Stimulated activated CD8-positive, alpha-beta memory T cell treated with anti-CD3 and anti-CD28 coated beads, Interleukin-7, amount 100 ng/mL, for 24 hours (primary cell): ENCODE measurements around the gene ABLIM2.
A peak's percentile ranks its signal among the peaks of the same experiment; 100 is the strongest.

Source experiments
- DNase-seq: peaks from one replicate; pipeline ENCODE4 v3.0.0-alpha.2; 2020; ENCODE audit warnings: low read depth

Gene ABLIM2

DNA sequence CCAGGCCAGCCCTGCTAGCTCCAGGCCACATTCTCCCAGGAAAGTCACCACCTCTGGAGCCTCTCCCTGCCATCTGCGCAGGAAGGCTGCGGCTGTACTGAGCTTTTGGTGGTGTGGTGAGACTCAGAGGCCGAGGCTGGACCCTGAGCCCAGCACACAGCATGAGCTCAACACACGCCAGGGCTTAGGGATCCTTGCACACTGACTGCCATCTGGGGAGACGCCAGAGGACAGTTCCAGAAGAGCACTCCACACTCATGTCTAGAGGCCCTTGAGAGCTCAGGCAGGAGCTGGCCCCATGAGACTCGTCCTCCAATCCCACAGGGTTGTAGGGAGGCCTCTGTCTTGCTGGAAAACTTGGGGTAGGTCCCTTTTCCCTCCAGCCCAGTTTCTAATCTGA, 40.6 kb downstream of the ABLIM2 start:
- no peak for DNase-seq

DNA sequence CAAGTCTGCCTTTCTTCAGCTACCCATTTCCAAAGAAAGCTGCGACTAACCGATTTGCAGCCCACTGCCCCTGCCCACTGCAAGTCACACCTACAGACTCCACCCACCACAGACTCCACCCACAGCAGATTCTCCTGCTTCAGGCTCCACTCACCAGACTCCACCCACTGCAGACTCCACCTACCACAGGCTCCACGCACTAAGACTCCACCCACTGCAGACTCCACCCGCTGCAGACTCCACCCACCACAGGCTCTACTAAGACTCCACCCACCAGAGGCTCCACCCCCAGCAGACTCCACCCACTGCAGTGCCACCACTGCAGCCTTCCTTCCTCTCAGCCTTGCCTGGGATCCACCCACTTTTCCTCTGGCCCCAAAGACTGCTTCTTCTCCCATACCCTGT, 41.3 kb downstream of the ABLIM2 start:
- DNase-seq = peak; percentile 4

- no peak for DNase-seq
Measured at GRCh38 chr4:8115916-8116315, 42.7 kb downstream of the ABLIM2 start.

- DNase-seq = no peak
Measured at GRCh38 chr4:8115203-8115520, 43.5 kb downstream of the ABLIM2 start.

DNA sequence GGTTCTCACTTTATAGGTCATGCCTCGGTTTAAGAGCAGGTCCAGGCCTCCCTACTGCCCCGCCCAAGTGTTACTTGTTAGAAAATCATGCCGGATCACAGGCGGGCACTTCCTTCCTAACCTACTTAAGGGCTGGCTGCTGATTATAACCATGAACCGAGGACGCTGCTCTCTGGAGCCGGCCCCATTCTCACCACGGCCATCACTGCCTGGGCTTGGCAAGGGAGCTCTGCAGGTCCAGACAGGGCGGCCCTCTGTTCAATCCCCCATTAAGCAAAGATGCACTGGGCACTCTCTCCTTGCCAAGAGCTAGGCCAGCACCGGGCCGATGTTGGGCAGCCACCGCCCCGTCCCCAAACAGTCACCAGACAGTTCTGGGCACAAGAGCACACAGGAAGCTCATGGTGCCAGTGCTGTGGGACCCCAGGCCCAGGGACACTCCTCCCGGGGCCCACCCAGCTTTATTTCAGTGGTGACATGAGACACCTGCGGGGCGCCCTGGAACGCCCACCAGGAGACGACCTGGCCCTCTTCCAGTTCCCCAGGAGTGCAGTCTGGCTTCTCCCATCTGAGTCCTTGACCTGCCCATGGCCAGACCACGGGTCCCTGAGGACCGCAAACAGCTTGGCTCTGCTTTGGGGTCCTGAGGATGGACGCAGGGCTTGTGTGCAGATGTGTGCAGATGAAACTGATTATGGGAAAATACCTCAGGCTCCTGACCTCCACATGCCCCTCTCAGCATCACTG, 44.0 kb downstream of the ABLIM2 start:
- DNase-seq = no peak

- DNase-seq = no peak
Measured at GRCh38 chr4:8113611-8114377, 44.8 kb downstream of the ABLIM2 start.

DNA sequence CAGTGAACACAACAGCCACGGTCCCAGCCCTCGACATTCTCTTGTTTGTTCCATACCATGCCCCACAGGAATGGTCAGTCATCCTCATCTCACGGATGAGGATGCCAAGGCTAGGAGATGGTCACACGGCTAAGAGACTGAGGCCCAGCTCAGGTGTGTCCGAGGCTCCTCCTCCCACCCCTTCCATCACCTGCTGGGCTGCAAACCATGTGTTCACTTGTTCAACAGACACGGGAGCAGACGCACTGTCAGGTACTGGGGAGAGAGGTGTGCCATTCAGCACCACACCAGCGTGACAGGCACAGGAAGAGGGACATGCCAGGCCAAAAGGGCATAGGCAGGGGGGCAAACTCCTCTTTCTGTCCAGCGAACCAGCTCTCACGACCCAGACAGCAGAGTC, 45.9 kb downstream of the ABLIM2 start:
- no peak for DNase-seq

DNA sequence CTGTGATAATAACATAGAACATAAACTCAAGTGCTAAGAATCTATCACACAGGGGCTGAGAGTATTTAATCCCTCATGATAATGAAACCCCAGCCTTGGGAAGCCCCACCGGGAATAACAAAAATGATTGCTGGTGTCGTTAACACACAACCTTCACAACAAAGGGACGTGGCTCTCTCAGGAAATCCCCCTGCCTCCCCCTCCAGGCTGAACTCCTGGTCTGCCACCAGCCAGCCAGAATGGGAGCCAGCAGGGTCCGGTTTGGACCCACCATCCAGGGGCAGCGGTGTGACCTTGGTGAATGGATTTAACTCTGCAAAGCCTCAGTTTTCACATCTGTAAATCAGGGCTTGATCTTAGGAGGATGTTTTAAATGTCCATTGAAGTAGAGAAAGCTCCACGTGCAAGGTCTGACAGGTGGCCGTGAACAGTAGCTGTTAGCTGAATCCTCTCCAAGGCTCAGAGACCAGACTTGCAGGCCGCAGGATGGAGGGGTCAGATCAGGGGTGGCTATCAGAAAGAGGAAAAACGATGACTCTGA, 46.5 kb downstream of the ABLIM2 start:
- no peak for DNase-seq

DNA sequence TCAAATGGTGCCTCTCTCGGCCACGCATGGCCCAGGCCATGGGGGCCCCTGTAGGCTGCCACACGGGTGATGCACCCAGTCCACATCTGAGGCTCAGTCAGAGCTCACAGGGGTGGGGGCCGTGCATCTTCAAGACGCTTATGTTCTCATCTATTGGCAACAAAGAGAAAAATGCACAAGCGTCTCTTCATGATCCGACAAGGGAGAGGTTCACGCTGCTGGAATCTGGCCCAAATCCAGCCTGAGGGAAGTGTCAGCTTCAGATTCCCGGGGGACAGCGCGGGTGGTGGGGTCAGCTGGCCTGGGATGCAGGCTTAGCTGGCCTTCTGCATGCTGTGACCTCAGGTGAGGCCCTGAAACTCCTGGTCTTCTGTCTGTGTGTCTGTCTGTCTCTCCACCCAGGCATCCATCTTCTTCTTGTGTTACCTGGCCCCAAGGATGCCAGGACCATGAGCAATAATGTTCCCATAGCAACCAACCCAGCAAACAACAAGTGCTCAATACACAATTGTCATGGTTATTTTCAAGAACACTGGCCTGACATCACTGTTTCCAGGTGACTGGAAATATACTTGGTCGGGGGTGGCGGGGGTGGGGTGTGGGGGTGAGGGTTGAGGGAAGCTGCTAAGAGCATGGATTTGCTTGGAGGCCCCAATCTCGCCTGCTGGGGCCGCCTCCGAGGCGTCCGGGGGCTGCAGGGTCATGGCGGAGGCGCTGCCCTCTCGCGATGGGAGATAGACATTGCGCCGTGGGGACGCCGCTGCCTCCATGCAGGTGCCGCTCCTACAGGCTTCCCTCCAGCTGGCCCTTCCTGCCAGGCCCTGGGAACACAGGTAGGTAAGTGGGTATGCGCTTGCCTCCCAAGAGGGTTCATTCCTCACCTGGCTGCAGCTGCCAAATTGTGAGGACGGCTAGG, 48.3 kb downstream of the ABLIM2 start:
- no peak for DNase-seq

GRCh38 chr4:8109406-8110065, 49.1 kb downstream of the ABLIM2 start:
- DNase-seq = no peak

DNA sequence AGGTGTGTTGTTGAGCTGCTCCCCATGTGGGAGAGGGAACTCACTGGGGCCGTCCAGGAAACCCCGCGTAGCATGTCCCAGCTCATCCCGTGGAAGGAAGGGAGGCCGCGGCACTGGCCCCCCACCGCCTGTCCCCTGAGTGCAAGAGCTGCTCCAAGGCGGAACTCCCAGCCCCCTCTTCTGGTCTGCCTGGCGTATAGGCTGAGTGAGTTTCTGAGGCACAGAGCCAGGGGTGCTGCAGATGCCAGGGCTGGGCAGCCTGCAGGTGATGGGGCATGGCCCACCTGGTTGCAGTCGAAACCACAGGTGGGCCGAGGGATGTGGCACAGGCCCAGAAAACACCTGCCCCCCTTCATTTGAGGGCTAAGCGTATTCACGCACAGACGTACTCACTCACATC, 49.6 kb downstream of the ABLIM2 start:
- DNase-seq = no peak

DNA sequence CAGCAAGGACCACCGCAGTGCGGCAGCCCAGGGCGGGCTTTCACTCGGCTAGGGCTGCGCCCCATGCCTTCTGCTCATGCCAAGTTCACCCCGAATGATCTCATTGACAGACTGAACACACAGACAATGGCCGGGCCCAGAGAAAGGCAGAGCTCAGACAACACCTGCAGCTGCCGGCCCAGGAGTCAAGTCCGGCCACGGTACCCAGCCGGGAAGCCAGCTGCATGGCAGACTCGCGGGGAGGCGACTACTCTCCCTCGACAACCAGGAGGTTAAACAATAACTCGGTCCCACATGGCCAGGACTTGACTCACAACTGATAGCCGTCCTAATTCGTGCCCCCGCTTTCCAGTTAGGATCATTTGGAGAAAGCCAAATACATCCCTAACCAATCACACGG, 50.4 kb downstream of the ABLIM2 start:
- DNase-seq = no peak

DNA sequence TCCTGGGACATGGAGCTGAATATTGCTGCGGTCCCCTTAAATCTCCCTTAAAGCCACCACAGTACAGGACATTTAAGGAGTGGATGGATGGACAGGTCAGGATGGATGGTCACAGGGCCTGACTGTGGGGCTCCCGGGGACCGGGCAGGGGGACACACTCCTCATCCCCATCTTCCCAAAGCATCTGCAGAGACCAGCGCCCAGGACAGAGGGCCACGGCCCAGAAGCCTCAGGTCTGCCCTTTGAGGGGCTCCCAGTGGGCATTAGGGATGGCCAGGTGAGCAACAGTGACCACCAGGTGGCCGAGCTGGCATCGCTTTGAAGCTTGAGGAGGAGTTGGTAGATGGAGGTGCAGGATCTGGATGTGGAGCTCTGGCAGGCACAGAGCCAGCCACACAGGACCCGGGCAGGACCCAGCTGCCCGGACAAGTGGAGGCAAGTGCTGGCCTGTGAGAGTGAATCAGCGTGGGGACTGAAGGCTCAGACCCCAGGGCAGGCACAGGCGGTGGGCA, 51.4 kb downstream of the ABLIM2 start:
- no peak for DNase-seq

GRCh38 chr4:8106451-8107025, 52.1 kb downstream of the ABLIM2 start:
- no peak for DNase-seq

GRCh38 chr4:8105306-8106100, 53.1 kb downstream of the ABLIM2 start:
- DNase-seq = no peak

DNA sequence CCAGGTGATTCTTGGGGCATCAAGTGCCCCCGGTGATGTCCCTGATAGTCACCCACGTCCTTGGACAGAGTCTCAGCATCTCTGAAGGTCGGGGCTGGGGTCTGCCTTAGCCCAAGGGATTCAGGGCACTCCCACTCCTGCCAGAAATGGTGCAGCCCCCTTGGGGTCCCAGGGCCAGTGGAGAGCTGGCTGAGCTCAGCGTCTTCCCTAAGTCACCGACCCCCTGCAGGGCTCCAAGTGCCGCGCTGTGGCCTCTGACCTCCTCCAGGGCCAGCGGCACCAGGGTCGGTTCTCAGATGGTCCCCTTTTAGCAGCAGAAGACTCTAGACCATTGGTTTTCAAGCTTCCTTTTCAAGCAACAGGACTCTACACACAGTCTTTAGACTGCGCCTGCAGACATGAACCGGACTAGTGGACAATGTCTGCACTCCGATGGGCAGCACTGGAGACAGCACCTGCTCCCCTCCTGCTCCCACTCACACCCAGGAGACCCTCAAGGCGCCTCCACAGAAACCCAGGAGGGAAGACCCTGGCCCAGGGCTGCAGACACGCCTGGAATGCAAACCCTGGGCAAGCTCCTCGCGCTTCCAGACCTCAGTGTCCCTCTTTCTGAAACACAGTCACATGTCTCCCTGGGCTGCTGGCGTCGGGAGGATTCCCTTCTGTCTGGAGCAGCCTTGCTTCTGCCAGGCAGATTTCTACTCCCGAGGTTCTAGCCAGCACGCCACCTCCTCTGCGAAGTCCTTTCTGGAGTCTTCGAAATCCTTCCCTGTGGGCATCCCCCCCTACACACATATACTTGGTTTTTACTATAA, 53.9 kb downstream of the ABLIM2 start:
- no peak for DNase-seq

GRCh38 chr4:8103421-8104390, 54.9 kb downstream of the ABLIM2 start:
- DNase-seq = no peak

DNA sequence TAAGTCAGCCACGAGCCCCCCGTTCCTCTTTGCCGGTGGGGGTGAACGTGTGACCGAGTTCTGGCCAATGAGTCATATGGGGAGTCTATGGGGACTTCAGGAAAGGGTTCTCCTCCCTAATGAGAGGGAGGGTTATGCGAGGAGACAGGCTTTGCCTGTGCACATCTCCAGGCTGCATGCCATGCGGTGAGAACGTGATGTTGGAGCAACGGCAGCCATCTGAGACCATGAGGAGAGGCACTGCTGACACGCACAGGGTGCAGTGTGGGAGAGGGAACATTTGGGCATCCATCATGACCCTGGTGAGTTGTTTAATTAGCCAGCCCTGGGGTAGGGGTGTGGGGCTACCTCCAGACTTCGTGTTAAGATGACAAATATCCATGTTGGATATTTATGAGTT, 55.8 kb downstream of the ABLIM2 start:
- DNase-seq = no peak

- DNase-seq = no peak
Measured at GRCh38 chr4:8102076-8102355, 56.6 kb downstream of the ABLIM2 start.
